Endothelial cell of umbilical vein (primary cell): ENCODE data around the gene PELI2. TPM values are rescaled to one million over a fixed set of nuclear protein-coding genes. Genes with fewer than 3 reads are reported as not detected.

Source experiments
- BruUV-seq: library from RNA; stranded (reverse); fragments of 400-500 nt; replicated peaks from 2 replicates; lab custom pipeline; 2021; lab: Mats Ljungman, UMichigan
- CTCF ChIA-PET: fragments of 300-600, 350-600 bp; sonication (Branson Sonifier 250); formaldehyde crosslinking; loops from one replicate; lab custom pipeline; 2021; ENCODE audit warnings: antibody characterized with exemption, inconsistent platforms; lab: Charles Lee
- POLR2A ChIA-PET: fragments of 300-600, 350-600 bp; sonication (Branson Sonifier 250); formaldehyde crosslinking; loops from one replicate; lab custom pipeline; 2021; ENCODE audit warnings: antibody characterized with exemption, inconsistent platforms; lab: Charles Lee
- DNase-seq: peaks from one replicate; pipeline ENCODE4 v3.0.0-alpha.2; 2011; ENCODE audit warnings: low read depth, low spot score
- FAIRE-seq: peaks from 2 replicates; lab custom pipeline; 2011; peaks lifted over from hg19 to GRCh38; lab: Jason Lieb, UNC
- H2AFZ ChIP-seq: 2 replicates; pipeline ENCODE4 v1.6.0; 2012; ENCODE audit warnings: low read depth, low read length, control low read depth, inconsistent platforms
- H3K27ac ChIP-seq: 2 replicates; pipeline ENCODE4 v1.5.1; 2011; ENCODE audit warnings: low read depth, mild to moderate bottlenecking, control low read depth, low read length, moderate library complexity; ENCODE audit not compliant: insufficient read depth
- H3K27me3 ChIP-seq, 2 experiments: 2 replicates each; pipeline versions ENCODE4 v1.6.0 to v1.6.1; 2011; ENCODE audit warnings: low read length in 2 of 2, mixed read lengths in 1 of 2; ENCODE audit not compliant: control insufficient read depth in 2 of 2, insufficient read depth in 2 of 2
- H3K36me3 ChIP-seq, 2 experiments: 2 replicates in 1 of 2; 3 replicates in 1 of 2; pipeline ENCODE4 v1.5.1; 2011; ENCODE audit warnings: low read length in 2 of 2, mild to moderate bottlenecking in 1 of 2, moderate library complexity in 1 of 2; ENCODE audit not compliant: control insufficient read depth in 2 of 2, insufficient read depth in 2 of 2; ENCODE audit errors: extremely low read depth in 1 of 2
- H3K4me1 ChIP-seq: 3 replicates; pipeline ENCODE4 v1.5.1; 2011; ENCODE audit warnings: mild to moderate bottlenecking, low read length; ENCODE audit not compliant: control insufficient read depth, insufficient read depth; ENCODE audit errors: extremely low read depth
- H3K4me2 ChIP-seq: 2 replicates; pipeline ENCODE4 v1.6.1; 2011; ENCODE audit warnings: low read length, control low read depth, mixed read lengths; ENCODE audit not compliant: insufficient read depth
- H3K4me3 ChIP-seq, 3 experiments: fragments of 200-600 bp in 1 of 3; sonication (generic), shearing (Covaris generic) in 1 of 3; replicated peaks in 1 of 3; 2 replicates each; pipeline ENCODE4 v1.5.1; 2011 to 2016; ENCODE audit warnings: control low read depth in 3 of 3, low read length in 3 of 3, mild to moderate bottlenecking in 2 of 3, inconsistent platforms in 1 of 3, low read depth in 1 of 3, moderate library complexity in 1 of 3; ENCODE audit not compliant: insufficient read depth in 1 of 3
- H3K79me2 ChIP-seq: 2 replicates; pipeline ENCODE4 v1.6.0; 2012; ENCODE audit warnings: low read length, inconsistent platforms; ENCODE audit not compliant: control insufficient read depth, insufficient read depth
- H3K9ac ChIP-seq: replicated peaks from 2 replicates; pipeline ENCODE3; 2011; ENCODE audit warnings: low read length, control low read depth; ENCODE audit not compliant: insufficient read depth; ENCODE audit errors: extremely low read depth
- H3K9me1 ChIP-seq: replicated peaks from 3 replicates; pipeline ENCODE4 v1.6.0; 2011; ENCODE audit warnings: mild to moderate bottlenecking, low read length; ENCODE audit not compliant: control insufficient read depth, insufficient read depth; ENCODE audit errors: extremely low read depth
- H3K9me3 ChIP-seq: replicated peaks from 2 replicates; pipeline ENCODE4 v1.5.1; 2012; ENCODE audit warnings: low read length, inconsistent platforms; ENCODE audit not compliant: control insufficient read depth, insufficient read depth
- H4K20me1 ChIP-seq: replicated peaks from 2 replicates; pipeline ENCODE3; 2011; ENCODE audit warnings: mild to moderate bottlenecking, low read length; ENCODE audit not compliant: control insufficient read depth, insufficient read depth; ENCODE audit errors: extremely low read depth
- EZH2 ChIP-seq: IDR thresholded peaks from 2 replicates; pipeline ENCODE4 v1.6.1; 2012; ENCODE audit warnings: borderline replicate concordance, low read depth, mild to moderate bottlenecking, moderate library complexity, low read length, inconsistent platforms; ENCODE audit not compliant: severe bottlenecking
- FOS ChIP-seq: IDR thresholded peaks from 2 replicates; pipeline ENCODE4 v1.6.1; 2011; ENCODE audit warnings: mild to moderate bottlenecking, low read length, moderate library complexity, borderline replicate concordance; ENCODE audit not compliant: insufficient read depth
- GATA2 ChIP-seq: IDR thresholded peaks from 2 replicates; pipeline ENCODE4 v1.7.0; 2011; ENCODE audit warnings: low read depth, mild to moderate bottlenecking, moderate library complexity, mixed read lengths, low read length; ENCODE audit not compliant: insufficient read length, insufficient read depth
- JUN ChIP-seq: IDR thresholded peaks from 2 replicates; pipeline ENCODE4 v1.6.1; 2011; ENCODE audit warnings: borderline replicate concordance, low read depth; ENCODE audit not compliant: insufficient read length, insufficient read depth
- MYC ChIP-seq: IDR thresholded peaks from one replicate; pipeline ENCODE4 v1.6.1; 2011; ENCODE audit warnings: mild to moderate bottlenecking, low read depth, low read length
- POLR2A ChIP-seq: IDR thresholded peaks from 2 replicates; pipeline ENCODE4 v1.6.1; 2012; ENCODE audit warnings: low read depth, mild to moderate bottlenecking, control low read depth, low read length
- POLR2AphosphoS5 ChIP-seq: IDR thresholded peaks from 2 replicates; pipeline ENCODE4 v1.6.1; 2012; ENCODE audit warnings: low read depth, mild to moderate bottlenecking, control low read depth, low read length, moderate library complexity; ENCODE audit not compliant: insufficient read depth
- dilution Hi-C: fragments of 300-500 bp; cut with MboI; formaldehyde crosslinking; loops from one replicate; pipeline ENCODE4 v1.15.0; 2019; ENCODE audit warnings: low sequenced_read_pairs; ENCODE audit not compliant: extremely low pct_ligation_motif_present
- intact Hi-C: fragments of 100-400 bp; cut with micrococcal nuclease; formaldehyde crosslinking; loops from one replicate; pipeline ENCODE4 v1.10.0; 2022
- polyA plus RNA-seq, 4 experiments: library from polyadenylated mRNA; depleted of rRNA in 3 of 4; stranded (reverse) in 3 of 4; unstranded in 1 of 4; fragments of >200 nt; gene quantifications; 2 replicates each; pipeline versions ENCODE4 v1.2.1 to v1.2.3, GENCODE V29; 2011 to 2012; ENCODE audit warnings: missing spikeins in 1 of 4
- total RNA-seq: library from RNA; stranded (reverse); gene quantifications from 2 replicates; pipeline ENCODE4 v1.2.3, GENCODE V29; 2021
- TF ChIP-seq, protein P1 (sequence below), 2 donors: IDR thresholded peaks; 1 replicate in 1 of 2; 2 replicates in 1 of 2; pipeline ENCODE4 v1.5.1; 2011; ENCODE audit warnings: low read length in 2 of 2, mild to moderate bottlenecking in 2 of 2, moderate library complexity in 2 of 2, control low read depth in 1 of 2, inconsistent platforms in 1 of 2, low read depth in 1 of 2; ENCODE audit not compliant: insufficient read depth in 1 of 2; ENCODE audit errors: extremely low read depth in 1 of 2
- TF ChIP-seq, protein P2 (sequence below): IDR thresholded peaks from 2 replicates; pipeline ENCODE4 v1.6.1; 2011; ENCODE audit not compliant: insufficient read depth, insufficient read length

Gene PELI2
- total and polyA plus RNA-seq, 2 donors (not counting 3 experiments of a cell fraction or from before 2014, with no cell fraction given): 11.5 to 13.0 TPM

DNA sequence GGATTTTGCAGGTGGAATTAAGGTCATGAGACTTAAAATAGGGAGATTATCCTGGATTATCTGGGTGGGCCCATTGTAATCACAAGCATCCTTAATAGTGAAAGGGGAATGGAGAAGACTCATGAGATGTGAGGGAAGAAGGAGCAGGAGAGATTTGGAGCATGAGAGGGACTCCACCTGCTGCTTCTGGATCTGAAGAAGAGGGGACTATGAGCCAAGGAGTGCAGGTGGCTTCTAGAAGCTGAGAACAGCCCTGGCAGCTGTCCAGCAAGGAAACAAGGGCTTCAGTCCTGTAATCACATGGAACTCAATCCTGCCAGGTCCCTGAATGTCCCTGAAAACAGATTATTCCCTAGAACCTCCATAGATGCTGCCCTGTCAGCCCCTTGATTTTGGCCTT lies 67.8 kb downstream of the PELI2 start:
- ChIA-PET CTCF (no interaction called here), POLR2A (no interaction called here)
- H3K4me2 ChIP-seq: no peak overlapping the region
- H3K79me2 ChIP-seq: no peaks in the 10 kb centered on the region
- no peak for TF ChIP-seq MYC
- no TSS peak for BruUV-seq
- H3K9me1 ChIP-seq: no peaks in the 10 kb centered on the region
- H3K27ac ChIP-seq: no peak overlapping the region
- intact Hi-C loops: no loop called here
- H3K9ac ChIP-seq: no peak overlapping the region
- DNase-seq (no peak), FAIRE-seq (no peak)
- H3K9me3 ChIP-seq: no peaks in the 10 kb centered on the region
- H2AFZ ChIP-seq: no peak overlapping the region
- H3K4me1 ChIP-seq: peaks cover 6% of the 10 kb centered on the region
- no peak overlapping the region for H3K4me3 ChIP-seq
- dilution Hi-C loops: no loop called here
- no peaks in the 10 kb centered on the region for H4K20me1 ChIP-seq
- no peaks in the 10 kb centered on the region for H3K27me3 ChIP-seq
- no peaks in the 10 kb centered on the region for H3K36me3 ChIP-seq

DNA sequence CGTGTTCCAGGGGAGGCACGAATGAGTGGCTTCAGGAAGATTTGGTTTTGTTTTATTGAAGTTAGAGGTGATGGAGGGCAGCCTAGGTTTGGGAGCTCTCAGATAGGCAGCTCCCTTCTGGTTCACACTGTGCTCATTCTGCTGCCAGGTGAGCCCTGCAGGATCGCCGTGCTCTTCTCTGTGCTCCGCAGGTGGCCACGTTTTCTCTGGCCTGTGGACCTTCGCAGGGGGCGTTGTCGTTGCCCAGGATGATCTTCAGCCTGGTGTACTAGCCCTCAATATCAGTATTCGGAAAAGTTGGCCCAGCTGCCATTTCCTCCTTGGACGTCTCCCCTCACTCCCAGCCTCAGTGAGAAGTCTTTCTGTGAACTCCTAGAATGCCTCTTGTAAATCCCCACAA lies 69.5 kb downstream of the PELI2 start:
- CTCF ChIA-PET: interaction anchor here (2.1 kb wide), 1 partner anchor 287 kb away, joined by 5 read pairs; no protein-coding TSS in a partner anchor
- no TSS peak for BruUV-seq
- no peaks in the 10 kb centered on the region for H3K9me1 ChIP-seq
- POLR2A ChIA-PET: no interaction called here
- no peak overlapping the region for H3K9ac ChIP-seq
- dilution Hi-C loops: no loop called here
- H3K4me1 ChIP-seq: peaks cover 6% of the 10 kb centered on the region
- no peaks in the 10 kb centered on the region for H4K20me1 ChIP-seq
- no peak overlapping the region for H2AFZ ChIP-seq
- H3K27ac ChIP-seq: no peak overlapping the region
- intact Hi-C loops: no loop called here
- FAIRE-seq (no peak), DNase-seq (no peak)
- H3K4me3 ChIP-seq: no peak overlapping the region
- H3K27me3 ChIP-seq: no peaks in the 10 kb centered on the region
- no peak overlapping the region for H3K4me2 ChIP-seq
- no peak for TF ChIP-seq MYC
- TF ChIP-seq, protein P1, sequence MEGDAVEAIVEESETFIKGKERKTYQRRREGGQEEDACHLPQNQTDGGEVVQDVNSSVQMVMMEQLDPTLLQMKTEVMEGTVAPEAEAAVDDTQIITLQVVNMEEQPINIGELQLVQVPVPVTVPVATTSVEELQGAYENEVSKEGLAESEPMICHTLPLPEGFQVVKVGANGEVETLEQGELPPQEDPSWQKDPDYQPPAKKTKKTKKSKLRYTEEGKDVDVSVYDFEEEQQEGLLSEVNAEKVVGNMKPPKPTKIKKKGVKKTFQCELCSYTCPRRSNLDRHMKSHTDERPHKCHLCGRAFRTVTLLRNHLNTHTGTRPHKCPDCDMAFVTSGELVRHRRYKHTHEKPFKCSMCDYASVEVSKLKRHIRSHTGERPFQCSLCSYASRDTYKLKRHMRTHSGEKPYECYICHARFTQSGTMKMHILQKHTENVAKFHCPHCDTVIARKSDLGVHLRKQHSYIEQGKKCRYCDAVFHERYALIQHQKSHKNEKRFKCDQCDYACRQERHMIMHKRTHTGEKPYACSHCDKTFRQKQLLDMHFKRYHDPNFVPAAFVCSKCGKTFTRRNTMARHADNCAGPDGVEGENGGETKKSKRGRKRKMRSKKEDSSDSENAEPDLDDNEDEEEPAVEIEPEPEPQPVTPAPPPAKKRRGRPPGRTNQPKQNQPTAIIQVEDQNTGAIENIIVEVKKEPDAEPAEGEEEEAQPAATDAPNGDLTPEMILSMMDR (IDR thresholded peaks at IDR 0.05; ENCODE audit: extremely low read depth in 1 of 2, insufficient read depth in 1 of 2, low read depth in 1 of 2, low read length in 2 of 2): no peak
- TF ChIP-seq, protein P2, sequence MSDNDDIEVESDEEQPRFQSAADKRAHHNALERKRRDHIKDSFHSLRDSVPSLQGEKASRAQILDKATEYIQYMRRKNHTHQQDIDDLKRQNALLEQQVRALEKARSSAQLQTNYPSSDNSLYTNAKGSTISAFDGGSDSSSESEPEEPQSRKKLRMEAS: no peak
- no peak for TF ChIP-seq POLR2A
- TF ChIP-seq POLR2AphosphoS5: no peak
- no peak for TF ChIP-seq EZH2
- no peak for TF ChIP-seq FOS
- TF ChIP-seq JUN: no peak
- TF ChIP-seq GATA2: no peak
- no peaks in the 10 kb centered on the region for H3K36me3 ChIP-seq
- no peaks in the 10 kb centered on the region for H3K79me2 ChIP-seq
- H3K9me3 ChIP-seq: no peaks in the 10 kb centered on the region
